ENCODE measurements around the gene PRTFDC1.

PRTFDC1 gene

DNA sequence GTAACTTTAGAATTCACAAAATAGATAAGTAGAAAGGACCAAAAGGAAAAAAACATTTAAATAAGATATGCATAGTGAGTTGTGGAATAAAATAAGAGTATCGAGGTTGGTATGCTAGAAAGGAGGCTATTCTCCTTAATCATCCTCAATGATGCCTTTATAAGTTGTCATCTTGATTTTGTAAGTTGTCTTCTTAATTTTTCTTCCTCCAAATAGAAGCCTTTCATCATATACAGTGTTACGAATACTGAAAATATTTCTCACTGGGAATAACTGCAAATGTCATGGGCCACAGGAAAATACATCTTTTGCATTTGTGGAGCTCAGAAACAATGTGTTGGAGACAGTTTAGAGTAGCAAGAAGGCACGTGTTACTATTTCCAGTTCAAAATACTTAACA is 31.5 kb upstream of the PRTFDC1 start:
- no peak for TF ChIP-seq RAD21 (IDR thresholded peaks at IDR 0.05; ENCODE audit: low read depth)
- TF ChIP-seq TCF12 (IDR thresholded peaks at IDR 0.05; ENCODE audit: low read depth): no peak
- no peak for TF ChIP-seq CEBPB (IDR thresholded peaks at IDR 0.05)
- TF ChIP-seq NFIC (IDR thresholded peaks at IDR 0.05): no peak
- TF ChIP-seq ZBTB7A (IDR thresholded peaks at IDR 0.05; ENCODE audit: low read depth): no peak
- TF ChIP-seq EGR1 (IDR thresholded peaks at IDR 0.05): no peak
- TF ChIP-seq, protein P1, sequence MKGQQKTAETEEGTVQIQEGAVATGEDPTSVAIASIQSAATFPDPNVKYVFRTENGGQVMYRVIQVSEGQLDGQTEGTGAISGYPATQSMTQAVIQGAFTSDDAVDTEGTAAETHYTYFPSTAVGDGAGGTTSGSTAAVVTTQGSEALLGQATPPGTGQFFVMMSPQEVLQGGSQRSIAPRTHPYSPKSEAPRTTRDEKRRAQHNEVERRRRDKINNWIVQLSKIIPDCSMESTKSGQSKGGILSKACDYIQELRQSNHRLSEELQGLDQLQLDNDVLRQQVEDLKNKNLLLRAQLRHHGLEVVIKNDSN (IDR thresholded peaks at IDR 0.05): no peak
- TF ChIP-seq, protein P2, sequence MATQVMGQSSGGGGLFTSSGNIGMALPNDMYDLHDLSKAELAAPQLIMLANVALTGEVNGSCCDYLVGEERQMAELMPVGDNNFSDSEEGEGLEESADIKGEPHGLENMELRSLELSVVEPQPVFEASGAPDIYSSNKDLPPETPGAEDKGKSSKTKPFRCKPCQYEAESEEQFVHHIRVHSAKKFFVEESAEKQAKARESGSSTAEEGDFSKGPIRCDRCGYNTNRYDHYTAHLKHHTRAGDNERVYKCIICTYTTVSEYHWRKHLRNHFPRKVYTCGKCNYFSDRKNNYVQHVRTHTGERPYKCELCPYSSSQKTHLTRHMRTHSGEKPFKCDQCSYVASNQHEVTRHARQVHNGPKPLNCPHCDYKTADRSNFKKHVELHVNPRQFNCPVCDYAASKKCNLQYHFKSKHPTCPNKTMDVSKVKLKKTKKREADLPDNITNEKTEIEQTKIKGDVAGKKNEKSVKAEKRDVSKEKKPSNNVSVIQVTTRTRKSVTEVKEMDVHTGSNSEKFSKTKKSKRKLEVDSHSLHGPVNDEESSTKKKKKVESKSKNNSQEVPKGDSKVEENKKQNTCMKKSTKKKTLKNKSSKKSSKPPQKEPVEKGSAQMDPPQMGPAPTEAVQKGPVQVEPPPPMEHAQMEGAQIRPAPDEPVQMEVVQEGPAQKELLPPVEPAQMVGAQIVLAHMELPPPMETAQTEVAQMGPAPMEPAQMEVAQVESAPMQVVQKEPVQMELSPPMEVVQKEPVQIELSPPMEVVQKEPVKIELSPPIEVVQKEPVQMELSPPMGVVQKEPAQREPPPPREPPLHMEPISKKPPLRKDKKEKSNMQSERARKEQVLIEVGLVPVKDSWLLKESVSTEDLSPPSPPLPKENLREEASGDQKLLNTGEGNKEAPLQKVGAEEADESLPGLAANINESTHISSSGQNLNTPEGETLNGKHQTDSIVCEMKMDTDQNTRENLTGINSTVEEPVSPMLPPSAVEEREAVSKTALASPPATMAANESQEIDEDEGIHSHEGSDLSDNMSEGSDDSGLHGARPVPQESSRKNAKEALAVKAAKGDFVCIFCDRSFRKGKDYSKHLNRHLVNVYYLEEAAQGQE (IDR thresholded peaks at IDR 0.05; ENCODE audit: low read depth): no peak
- TF ChIP-seq FOXM1 (IDR thresholded peaks at IDR 0.05; ENCODE audit: borderline replicate concordance, low read depth): no peak
- TF ChIP-seq, protein P3, sequence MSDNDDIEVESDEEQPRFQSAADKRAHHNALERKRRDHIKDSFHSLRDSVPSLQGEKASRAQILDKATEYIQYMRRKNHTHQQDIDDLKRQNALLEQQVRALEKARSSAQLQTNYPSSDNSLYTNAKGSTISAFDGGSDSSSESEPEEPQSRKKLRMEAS (IDR thresholded peaks at IDR 0.05): no peak

DNA sequence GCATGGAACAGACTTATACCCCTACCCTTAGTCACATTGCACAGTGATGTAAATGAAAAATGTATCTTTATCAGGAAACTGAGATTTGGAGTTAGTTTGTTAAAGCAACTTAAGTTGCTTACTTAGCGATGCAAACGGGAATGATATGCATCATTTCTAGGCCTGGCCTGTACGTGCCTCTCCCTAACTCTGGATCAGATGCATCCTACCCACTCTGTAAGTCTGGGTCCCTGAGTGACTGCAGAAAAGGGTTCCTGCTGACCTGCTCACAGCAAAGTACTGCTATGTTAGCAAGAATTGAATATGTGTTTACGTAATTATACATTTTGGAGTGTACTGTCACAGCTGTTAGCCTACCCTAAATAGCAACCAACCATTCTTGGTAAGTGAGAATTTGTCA is 30.7 kb upstream of the PRTFDC1 start:
- TF ChIP-seq TEAD4 (IDR thresholded peaks at IDR 0.05): no peak
- no peak for TF ChIP-seq NFIC (IDR thresholded peaks at IDR 0.05)
- no peak for TF ChIP-seq TCF12 (IDR thresholded peaks at IDR 0.05; ENCODE audit: low read depth)
- no peak for TF ChIP-seq RAD21 (IDR thresholded peaks at IDR 0.05; ENCODE audit: low read depth)
- TF ChIP-seq EP300 (IDR thresholded peaks at IDR 0.05; ENCODE audit: borderline replicate concordance): no peak
- TF ChIP-seq, protein P3 (IDR thresholded peaks at IDR 0.05): no peak
- TF ChIP-seq, protein P2 (IDR thresholded peaks at IDR 0.05; ENCODE audit: low read depth): no peak
- TF ChIP-seq, protein P1 (IDR thresholded peaks at IDR 0.05): no peak
- no peak for TF ChIP-seq ZBTB7A (IDR thresholded peaks at IDR 0.05; ENCODE audit: low read depth)
- no peak for TF ChIP-seq FOXM1 (IDR thresholded peaks at IDR 0.05; ENCODE audit: borderline replicate concordance, low read depth)
- TF ChIP-seq CEBPB (IDR thresholded peaks at IDR 0.05): no peak
- TF ChIP-seq CREB1 (IDR thresholded peaks at IDR 0.05; ENCODE audit: low read depth): no peak
- TF ChIP-seq EGR1 (IDR thresholded peaks at IDR 0.05): no peak
- no peak for TF ChIP-seq TAF1 (IDR thresholded peaks at IDR 0.05; ENCODE audit: low read depth)
- TF ChIP-seq YY1 (IDR thresholded peaks at IDR 0.05; ENCODE audit: low read depth): no peak

DNA sequence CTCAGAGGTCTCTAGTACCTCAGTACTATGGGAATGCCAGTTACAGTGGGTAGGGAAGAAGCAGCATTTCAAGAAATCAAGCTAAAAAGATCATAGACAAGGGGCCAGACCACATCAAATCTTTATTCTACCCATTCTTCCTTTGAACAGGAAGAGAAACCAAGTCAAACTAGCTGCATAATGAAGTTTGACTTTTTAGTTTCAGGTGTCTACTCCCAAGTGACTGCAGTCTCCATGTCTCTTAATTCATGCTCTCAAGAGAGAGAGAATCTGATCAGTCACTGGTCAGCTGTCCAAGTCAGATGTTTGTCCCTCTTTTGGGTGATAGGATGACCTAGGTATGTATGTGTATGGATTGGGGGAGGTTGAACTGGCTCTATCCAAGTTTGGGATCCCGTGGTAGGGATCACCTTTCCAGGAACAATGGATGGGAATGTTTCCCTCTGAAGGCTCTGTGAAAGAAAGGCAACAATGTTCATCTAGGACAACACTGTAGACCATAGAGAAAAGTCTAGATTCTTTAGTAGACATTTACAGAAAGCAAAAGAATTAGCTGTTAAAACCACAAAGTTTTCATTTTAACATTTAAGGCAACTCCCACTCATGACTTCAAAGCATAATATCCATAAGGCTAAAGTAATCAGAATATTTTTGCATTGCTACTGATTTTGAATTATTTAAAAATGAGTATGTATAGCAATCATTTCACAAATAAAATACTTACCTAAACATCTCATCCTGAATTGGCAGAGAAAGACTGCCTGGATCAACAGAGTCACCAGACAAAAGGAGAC is 30.1 kb upstream of the PRTFDC1 start:
- no peak for TF ChIP-seq NFIC (IDR thresholded peaks at IDR 0.05)
- no peak for TF ChIP-seq CEBPB (IDR thresholded peaks at IDR 0.05)
- no peak for TF ChIP-seq TEAD4 (IDR thresholded peaks at IDR 0.05)
- no peak for TF ChIP-seq CREB1 (IDR thresholded peaks at IDR 0.05; ENCODE audit: low read depth)
- TF ChIP-seq EP300 (IDR thresholded peaks at IDR 0.05; ENCODE audit: borderline replicate concordance): no peak
- no peak for TF ChIP-seq TCF12 (IDR thresholded peaks at IDR 0.05; ENCODE audit: low read depth)
- TF ChIP-seq EGR1 (IDR thresholded peaks at IDR 0.05): no peak
- no peak for TF ChIP-seq YY1 (IDR thresholded peaks at IDR 0.05; ENCODE audit: low read depth)
- no peak for TF ChIP-seq FOXM1 (IDR thresholded peaks at IDR 0.05; ENCODE audit: borderline replicate concordance, low read depth)
- no peak for TF ChIP-seq RAD21 (IDR thresholded peaks at IDR 0.05; ENCODE audit: low read depth)
- no peak for TF ChIP-seq ZBTB7A (IDR thresholded peaks at IDR 0.05; ENCODE audit: low read depth)
- TF ChIP-seq TAF1 (IDR thresholded peaks at IDR 0.05; ENCODE audit: low read depth): no peak
- TF ChIP-seq, protein P2 (IDR thresholded peaks at IDR 0.05; ENCODE audit: low read depth): no peak
- TF ChIP-seq, protein P3 (IDR thresholded peaks at IDR 0.05): no peak
- TF ChIP-seq, protein P1 (IDR thresholded peaks at IDR 0.05): no peak
